ENCODE data around the gene SMIM1.
A peak's percentile ranks its signal among the peaks of the same experiment; 100 is the strongest.
"Not testable (repeated sequence)": the region's sequence is repeated elsewhere in the genome, so short reads cannot be mapped to it uniquely, and the experiment has no call there.

Gene SMIM1

DNA sequence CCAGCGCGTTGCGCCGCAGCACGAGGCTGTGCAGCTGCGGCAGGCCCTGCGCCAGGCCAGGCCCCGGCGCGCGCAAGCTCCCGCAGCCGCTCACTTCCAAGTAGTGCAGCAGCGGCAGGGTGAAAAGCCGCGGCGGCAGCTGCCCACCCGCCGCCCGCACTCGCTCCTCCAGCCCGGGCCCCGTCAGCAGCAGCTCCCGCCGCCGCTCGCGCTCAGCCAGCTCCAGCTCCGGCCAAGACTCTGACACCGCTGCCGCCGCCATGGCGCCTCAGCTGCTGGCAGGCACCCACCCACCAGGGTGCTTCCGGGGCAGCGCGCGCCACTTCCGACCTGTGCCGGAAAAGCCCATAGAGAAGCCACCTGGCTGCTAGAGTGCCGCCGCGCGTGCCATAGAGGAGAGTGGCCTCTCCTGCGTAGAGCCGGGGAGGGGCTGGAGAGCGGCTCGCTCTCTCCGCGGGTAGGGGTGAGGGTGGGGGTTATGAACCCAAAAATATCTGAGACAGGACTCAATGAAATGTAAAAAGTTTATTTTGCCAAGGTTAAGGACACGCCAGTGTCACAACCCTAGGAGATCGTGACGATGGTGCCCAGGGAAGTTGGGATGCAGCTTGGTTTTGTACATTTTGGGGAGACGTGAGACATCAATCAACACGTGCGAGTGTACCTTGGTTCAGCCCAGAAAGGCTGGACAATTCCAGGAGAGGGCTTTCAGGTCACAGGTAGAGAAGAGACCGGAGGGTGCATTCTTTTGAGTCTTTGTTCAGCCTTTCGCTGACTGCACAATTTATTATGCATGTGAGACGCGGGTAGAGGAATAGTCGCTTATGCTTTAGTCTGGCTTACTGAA, 23.9 kb downstream of the SMIM1 start, which contains the start of gene LRRC47:
LRRC47 (minus strand) TSS at position 284 of the 847 bp plus-strand sequence; CDS start at position 262, 22 bp downstream.
- peak; percentile 87 for DNase-seq

DNA sequence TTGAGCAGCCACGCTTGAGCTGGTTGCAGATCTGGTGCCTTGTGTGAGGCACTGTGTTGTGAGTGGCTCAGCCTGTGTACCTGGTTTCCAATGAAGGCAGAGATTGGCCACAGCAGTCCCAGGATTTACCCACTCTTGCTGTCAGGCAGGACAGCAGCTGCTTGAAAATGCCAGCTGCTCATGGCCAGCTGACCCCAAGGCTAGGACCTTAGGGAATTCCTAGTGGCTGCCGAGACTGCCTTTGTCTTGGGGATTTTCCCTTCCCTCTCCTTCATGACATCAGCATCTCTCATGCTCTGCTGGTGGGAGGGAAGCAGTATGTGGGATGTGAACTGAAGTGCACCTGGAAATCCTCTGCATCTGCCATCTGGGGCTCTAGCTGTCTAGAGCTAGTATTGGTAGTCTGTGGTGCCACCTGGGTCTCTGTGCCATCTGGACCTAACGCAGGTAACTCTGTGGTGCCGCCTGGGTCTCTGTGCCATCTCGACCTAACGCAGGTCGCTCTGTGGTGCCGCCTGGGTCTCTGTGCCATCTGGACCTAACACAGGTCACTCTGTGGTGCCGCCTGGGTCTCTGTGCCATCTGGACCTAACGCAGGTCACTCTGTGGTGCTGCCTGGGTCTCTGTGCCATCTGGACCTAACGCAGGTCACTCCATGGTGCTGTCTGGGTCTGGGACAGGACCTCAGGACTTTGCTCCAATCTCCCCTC, 27.6 kb downstream of the SMIM1 start:
- peak; percentile 79 for DNase-seq

DNA sequence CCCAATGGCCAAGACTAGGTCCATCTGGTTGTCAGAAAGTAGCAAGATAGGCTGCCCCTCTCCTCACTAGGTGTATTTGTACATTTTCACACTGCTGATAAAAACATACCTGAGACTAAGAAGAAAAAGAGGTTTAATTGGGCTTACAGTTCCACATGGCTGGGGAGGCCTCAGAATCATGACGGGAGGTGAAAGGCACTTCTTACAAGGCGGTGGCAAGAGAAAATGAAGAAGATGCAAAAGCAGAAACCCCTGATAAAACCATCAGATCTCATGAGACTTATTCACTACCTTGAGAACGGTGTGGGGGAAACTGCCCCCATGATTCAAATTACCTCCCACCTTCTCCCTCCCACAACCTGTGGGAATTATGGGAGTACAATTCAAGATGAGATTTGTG, 28.2 kb downstream of the SMIM1 start:
- DNase-seq: not testable (repeated sequence)

DNA sequence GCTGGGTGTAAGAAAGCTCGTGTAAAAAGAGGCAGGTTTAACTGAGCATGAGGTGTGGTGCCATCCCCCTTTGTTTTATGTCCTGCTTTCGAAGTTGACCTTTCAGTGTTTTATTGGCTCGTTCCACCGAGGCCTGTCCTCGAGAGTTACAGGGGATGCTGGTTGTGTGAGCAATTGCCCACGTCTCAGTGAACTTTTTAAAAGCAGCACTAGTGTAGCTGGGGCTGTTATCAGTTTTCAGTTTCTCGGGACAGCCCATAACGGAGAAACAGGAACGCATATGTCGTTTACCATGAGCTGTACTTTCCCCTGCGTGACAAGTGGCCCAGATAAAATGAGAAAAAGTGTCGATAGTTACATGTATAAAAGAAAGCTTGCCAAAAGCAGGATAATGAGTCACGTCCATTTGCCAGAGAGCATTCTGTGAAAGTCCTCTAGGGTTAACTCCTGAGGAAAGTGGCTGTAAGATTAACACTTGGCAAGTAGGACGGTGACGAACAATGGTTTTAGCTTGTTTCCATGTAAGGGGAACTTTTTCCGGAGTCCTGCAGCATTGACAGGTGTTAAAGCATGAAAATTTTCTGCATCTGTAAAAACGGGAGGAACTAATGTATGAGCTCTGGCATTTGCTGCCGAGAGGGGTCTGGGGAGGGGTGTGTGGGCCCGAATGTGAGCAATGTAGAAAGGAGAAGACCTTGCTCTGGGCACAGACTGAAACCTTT, 31.5 kb downstream of the SMIM1 start:
- no peak for DNase-seq

DNA sequence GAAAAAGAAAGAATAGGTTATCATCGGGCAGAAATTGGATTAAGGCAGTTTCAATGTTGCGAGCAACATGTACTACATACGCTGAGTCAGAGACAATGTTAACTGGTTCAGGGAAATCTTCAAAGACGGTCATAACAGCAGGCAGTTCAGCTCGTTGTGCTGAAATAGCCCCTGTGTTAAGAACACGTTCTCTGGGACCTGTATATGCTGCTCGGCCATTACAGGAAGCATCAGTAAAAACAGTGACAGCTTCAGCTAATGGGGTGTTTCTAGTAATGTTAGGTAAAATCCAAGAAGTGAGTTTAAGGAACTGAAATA, 32.0 kb downstream of the SMIM1 start:
- not testable (repeated sequence) for DNase-seq

DNA sequence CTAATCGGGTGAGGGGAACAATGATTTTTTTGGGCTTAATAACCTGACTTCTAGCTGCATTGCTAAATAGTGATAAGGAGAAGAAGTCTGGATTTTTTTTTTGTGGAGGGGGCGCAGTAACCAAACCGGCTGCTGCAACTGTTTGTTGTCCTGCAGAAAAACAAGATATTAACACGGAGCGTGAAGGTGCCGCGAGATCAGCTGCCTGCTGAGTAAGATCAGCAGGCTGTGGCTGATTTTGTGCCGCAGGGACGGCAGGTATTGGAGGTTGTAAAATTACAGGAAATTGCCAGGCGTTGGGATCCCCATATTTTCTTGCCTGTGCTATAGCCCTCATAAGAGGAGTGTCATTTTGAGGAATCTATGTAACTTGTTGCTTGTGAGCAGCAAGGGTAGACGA, 32.5 kb downstream of the SMIM1 start:
- no peak for DNase-seq

DNA sequence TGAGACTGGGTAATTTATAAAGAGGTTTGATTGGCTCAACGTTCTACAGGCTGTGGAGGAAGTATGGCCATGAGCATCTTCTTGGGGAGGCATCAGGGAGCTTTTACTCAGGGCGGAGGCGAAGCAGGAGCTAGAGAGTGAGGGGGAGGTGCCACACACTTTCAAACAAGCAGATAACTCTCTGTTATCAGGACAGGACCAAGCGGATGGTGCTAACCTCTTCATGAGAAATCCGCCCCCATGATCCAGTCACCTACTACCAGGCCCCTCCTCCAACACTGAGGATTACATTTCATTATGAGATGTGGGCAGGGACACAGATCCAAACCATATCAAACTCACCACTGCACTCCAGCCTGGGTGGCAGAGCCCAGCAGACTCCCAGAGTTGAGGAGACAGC, 35.2 kb downstream of the SMIM1 start:
- DNase-seq: no peak

DNA sequence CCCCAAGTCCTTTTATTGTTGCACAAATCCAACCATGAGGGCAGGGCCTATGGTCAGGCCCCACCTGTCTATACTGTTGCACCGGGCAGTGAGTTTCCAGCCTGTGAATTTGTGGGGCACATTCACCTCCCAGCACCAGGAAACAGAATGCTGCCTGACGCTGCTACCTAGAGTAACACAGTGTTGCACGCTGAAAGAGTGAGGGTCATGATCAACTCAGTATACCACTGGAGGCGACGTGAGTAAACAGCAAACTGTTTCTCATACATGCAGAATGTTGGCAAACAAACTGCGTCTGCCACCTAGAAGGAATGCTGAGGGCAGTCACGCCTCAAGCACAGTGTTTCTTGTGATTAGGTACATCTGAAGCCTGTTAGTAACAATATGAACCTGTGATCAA, 37.1 kb downstream of the SMIM1 start:
- DNase-seq: no peak

DNA sequence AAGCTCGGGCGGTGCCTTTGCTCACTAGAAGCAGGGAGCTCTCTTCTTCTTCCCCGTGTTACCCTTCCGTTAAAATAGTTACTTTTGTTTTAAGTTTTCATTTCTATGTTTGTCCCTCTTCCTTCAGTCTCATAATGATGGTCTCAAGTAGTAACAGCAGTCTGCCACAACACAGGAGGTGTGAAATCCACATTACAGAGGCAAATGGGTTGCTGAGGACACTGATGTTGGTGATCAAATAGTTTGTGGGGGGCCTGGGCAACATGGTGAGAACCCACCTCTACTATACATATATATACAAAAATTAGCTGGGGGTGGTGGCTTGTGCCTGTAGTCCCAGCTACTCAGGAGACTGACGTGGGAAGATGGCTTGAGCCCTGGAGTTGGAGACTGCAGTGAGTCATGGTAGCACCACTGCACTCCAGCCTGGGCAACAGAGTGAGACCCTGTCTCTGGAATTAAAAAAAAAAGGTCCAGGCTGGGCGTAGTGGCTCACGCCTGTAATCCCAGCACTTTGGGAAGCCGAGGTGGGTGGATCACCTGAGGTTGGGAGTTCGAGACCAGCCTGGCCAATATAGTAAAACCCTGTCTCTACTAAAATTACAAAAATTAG, 37.7 kb downstream of the SMIM1 start:
- DNase-seq: not testable (repeated sequence)

DNA sequence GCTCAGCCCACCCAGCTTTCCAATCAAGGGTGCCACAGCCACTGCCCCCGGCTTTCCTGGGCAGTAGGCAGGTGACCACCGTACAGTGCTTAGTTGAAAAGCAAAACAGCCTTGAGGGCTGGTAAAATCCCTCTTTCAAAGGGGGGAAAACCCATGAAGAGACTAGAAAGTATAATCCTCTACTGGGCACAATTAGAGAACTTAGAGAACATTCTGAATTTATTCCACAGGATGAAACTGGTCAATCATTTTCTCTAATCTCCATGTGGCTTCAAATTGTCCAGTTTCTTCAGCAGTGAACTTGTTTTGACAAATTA, 39.0 kb downstream of the SMIM1 start:
- no peak for DNase-seq

DNA sequence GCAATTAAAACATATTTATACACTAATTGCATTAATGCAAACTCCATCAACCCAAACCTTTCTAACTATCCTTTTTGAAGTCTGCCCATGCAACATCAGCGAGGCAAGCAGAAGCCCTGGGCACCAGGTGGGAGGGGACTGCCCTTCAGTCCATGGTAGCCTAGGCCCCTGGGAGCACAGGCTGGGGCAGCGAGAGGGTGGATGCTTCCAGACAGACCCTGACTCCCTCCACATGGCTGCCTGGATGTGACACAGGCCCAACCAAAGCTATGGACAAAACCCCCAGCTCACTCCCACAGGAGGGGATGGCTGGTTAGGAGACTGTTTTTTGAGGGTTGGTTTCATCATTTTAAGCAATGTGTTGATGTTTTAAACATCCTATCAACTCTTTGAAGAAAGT, 41.5 kb downstream of the SMIM1 start:
- DNase-seq: no peak

DNA sequence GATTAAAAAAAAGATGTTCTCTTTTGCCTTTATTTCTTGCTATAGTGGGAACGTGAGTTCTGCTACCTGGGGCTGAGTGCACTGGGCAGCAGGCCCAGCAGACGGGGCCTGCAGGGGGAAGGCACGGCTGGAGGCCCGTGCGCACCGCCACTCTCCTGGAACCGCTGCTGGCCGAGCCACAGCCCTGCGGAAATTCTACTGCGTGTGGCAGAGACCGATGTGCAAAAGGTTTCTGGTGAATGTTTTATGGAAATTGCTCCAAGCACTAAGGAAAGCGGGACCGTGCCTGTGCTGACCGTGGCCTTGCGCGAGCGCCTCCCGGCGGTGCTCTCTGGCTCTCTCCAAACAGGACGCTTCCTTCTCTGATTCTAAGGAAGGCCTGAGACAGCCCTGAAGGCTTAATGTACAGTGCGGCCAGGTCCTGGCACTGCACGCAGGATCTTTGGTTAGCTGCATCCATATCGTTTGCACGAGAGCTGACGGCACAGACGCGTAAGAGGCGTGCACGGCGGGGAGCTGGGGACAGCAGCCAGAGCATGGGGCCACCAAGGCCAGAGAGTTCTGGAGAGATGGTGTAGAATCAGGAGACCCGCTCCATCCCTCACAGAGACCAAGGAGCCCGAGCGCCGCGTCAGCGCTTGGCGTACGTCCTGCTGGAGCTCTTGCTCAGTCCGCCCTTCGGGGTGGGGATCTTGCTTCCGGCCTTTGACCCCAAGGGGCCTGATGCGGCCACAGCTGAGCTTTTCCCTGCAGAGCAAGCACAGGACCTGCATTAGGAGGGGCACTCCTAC, 42.4 kb downstream of the SMIM1 start:
- DNase-seq: no peak

DNA sequence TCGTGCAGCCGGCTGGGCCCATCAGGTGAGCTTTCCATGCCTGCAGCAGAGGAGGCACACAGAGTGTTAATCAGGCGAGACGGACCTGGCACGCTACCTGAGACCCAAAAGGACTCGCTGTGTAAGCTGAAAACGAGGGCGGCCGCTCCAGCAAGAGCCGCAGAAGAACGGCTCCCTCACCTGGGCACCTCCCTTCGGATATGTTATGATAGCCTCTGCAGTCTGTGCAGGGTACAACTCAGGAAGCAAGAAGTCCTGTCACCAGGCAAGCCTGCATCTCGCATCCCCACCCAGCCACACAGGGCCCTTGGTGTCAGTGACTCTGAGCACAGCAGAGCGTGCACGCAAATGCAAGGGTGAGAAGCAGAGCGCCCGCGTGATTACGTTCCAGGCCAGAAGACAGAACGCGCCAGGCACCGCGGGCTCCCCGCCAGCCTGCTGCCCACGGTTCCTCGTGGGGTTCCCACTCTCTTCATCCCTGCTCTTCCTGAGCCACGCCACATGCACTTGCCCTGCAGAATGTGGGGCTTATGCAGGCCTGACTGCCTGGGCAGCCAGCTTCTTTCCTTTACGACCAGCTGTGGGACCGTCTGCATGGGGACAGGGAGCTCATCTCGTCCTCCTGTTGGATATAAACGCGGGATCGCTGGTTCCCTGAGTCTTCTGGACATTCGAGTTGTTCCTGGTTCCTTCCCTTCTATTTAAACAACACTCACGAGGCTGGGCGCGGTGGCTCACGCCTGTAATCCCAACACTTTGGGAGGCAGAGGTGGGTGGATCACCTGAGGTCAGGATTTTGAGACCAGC, 44.0 kb downstream of the SMIM1 start:
- DNase-seq: no peak

DNA sequence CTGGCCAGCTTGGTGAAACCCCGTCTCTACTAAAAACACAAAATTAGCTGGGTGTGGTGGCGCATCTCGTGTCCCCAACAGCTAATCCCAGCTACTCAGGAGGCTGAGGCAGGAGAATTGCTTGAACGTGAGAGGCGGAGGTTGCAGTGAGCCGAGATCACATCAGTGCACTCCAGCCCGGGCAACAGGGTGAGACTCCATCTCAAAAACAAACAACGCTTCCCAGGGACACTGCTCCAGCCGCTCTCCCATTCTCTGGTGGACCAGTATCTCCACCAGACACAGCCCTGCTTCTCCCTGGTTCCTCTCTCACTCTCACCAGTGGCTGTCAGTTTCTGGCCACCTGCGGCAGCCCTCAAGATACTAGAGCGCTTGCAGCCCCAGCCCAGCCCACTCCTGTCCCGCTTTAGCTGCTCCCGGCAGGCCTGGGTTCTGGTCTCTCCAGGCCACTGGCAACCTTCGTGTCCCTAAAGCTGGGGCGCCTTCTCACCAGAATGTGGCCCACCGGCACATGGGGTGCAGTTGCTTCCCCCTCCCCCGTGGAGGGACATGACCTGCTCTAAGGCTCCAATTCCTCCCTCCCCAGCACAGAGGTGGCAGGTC, 44.7 kb downstream of the SMIM1 start:
- no peak for DNase-seq

DNA sequence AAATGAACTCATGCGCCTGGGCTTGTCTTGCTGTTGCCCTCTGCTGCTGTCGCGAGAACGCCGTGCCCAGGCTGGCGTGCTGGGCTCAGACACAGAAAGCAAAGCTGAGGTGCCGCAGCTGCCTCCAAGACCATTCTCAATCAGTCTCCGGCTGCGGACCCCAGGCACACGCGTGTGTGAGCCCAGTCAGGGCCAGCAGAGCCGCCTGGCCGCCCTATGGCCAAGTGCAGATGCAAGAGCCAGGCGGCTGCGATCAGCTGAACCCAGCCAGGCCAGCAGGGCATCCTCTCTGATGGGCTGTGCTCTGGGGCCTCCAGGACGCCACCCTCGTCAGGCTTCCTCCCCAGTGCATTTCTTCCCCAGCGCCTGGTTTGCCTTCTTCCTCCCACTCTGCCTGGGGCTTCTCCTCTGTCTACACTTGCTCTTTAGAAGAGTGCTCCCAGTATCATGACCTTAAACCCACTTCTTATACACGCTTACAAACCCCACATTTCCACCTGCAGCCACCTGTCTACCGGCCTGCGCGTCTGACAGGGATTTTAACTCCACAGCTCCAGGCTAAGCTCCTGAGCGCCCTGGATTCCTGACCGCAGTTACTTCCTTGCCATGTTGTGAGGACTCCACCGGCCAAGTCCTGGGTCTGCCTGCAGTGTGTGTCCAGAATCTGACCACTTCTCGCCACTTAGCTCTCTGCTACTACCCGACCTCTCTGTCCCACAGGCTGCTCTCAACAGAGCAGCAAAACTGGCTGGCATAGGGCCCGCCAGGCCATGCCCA, 45.5 kb downstream of the SMIM1 start:
- no peak for DNase-seq

DNA sequence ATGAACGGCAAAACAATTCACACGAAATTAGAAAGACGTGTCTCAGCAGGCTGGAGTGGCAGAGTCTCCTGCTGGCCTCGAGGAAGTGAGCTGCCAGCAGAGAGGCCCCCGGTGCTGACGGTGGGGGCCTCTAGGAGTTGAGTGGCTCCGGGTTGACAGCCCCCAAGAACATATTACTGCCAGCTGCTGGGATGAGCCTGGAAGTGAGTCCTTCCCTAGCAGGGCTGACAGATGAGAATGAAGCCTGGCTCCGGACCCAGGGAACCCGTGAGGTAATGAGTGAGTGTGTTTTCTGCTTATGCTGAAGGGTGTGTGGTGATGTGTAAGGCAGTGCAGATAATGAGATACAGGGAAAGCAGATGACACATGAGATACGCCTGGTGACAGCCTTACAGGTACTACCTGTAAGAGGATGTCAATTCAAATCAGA, 47.2 kb downstream of the SMIM1 start:
- DNase-seq: peak; percentile 35

DNA sequence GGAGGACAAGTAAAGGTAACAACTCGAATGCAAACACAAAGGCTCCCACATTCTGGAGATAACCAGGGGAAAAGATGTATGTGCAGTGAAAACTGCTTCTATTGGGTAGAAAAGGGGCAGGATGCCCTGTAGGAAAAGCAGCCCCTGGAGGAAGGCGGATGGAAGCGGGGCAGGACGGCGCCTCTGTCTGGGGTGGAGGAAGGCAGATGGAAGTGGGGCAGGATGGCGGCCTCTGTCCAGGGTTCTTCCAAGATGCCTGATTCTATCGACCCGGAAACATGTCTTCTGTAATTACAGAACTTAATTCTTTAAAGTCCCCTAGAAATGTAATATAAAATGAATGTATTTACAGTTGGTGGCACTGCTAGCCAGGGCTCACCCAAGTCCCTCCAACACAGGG, 47.8 kb downstream of the SMIM1 start:
- no peak for DNase-seq

DNA sequence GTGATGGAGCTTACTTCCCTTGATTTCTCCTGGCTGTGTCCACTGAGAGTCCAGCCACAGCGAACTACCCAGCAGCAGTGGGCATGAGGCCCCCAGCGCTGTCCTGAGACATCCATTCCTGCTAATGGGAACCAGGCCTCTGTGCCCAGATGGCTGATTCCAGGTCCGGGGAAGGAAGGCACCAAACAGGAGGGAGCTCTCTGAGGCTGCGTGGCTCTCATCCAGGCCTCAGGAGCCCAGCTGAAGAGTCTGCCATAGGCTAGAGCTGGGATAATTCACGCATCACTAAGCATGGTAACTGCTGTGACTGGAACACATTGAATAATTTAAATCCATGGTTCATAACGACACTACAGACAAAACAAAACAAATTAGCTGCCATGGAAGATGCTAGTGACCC, 48.5 kb downstream of the SMIM1 start:
- peak; percentile 85 for DNase-seq

DNA sequence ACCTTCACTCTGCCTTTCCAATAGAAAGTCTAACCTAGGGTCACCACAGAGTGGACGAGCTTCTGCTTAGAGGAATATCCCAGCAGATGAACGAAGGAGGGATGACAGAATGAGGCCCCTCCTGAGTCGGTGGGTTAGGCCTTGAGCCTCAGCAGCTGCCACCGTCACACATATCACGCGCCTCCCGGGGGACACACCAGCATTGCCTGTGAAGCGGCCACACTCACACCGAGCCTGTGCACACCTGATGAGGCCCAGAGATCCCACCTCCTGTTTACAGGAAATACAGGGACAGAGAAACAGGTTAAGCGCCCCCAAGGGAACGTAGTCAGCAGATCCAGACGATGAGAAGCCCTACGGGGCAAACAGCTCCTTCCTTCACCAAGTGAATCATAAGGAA, 48.9 kb downstream of the SMIM1 start:
- DNase-seq: peak; percentile 77

DNA sequence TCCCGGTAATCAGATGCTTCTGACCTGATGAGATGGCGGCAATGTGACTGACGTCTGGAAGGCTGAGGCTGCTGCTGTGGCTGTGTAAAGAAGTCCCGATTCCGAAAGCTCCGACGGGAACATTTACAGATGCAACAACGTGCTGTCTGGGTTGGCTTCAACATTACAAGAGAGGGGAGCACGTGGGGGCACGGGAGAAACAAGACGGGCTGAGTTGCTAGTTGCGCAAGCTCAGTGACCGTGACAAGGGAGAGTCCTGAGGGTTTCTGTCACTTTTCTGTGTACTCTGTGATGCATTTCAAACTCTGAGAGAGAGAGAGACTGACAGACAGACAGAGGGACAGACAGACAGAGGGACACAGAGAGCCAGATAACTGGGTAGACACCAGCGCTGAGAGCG, 49.4 kb downstream of the SMIM1 start:
- DNase-seq: no peak

DNA sequence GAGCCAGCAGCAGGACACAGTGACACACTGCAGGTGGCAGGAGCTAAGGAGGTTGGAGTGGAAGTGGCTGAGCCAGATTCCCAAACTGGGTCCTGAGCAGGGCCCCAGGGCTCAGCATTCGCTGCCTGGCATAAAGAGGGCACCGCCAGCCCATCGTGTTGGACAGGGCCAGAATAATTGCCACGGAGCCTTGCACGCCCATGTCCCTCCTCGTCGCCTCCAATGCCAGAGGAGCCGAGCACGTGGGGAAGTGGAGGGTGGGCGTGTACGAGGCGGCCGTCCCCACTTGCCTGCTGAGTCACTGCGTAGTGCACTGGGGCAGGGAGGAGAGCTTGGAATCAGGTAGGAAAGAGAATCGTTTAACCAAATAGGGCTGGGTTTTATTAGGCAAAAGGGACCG, 49.9 kb downstream of the SMIM1 start:
- no peak for DNase-seq

Data from NCI-H2171 (cell line).